SK-N-MC (cell line): ENCODE data around the gene CHRM1.

Experiments
- EZH2 ChIP-seq: fragments of 200-600 bp; sonication (generic); IDR thresholded peaks from one replicate; pipeline ENCODE4 v1.6.1; 2017; ENCODE audit warnings: antibody characterized with exemption
- POLR2AphosphoS5 ChIP-seq: IDR thresholded peaks from 2 replicates; pipeline ENCODE4 v1.6.1; 2012; ENCODE audit warnings: mild to moderate bottlenecking, low read depth, low read length, borderline replicate concordance

DNA sequence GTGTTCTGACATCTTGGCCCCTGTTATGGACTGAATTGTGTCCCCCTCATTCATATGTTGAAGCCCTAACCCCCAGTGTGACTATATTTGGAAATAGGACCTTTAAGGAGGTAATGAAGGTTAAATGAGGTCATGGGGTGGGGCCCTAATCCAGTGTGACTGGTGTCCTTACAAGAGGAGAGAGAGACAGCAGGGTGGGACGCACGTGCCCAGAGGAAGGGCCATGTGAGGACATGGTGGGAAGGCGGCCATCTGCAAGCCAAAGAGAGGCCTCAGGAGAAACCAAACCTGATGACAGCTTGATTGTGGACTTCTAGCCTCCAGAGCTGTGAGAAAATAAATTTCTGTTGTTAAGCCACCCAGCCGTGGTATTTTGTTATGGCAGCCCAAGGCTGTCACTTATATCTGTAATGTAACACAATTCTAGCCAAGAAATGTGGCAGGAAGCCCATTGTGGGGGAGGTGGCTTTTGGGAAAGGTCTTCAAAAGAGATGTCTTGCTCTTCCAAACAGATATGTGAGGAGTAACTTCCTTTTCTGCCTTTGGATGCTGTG is 39.9 kb upstream of the CHRM1 start:
- TF ChIP-seq POLR2AphosphoS5: no peak
- no peak for TF ChIP-seq EZH2
